Panc1 (cell line): ENCODE results near the gene MUC2. TPM values are rescaled to one million over a fixed set of nuclear protein-coding genes. Genes with fewer than 3 reads are reported as not detected.
"Not testable (repeated sequence)": the region's sequence is repeated elsewhere in the genome, so short reads cannot be mapped to it uniquely, and the experiment has no call there.

Experiments used
- ATAC-seq: fragments of 200-7000 bp; cut with Tn5 transposase; 2 replicates; pipeline ENCODE4 v1.9.1; 2020; ENCODE audit warnings: mild to moderate bottlenecking, moderate library complexity
- BruUV-seq: library from RNA; stranded (reverse); fragments of 400-500 nt; replicated peaks from 2 replicates; lab custom pipeline; 2021; lab: Mats Ljungman, UMichigan
- CTCF ChIA-PET: fragments of 300-600 bp; sonication (Branson Sonifier 250); formaldehyde crosslinking; loops from one replicate; lab custom pipeline; 2022; ENCODE audit warnings: antibody characterized with exemption; lab: Charles Lee
- POLR2A ChIA-PET: fragments of 300-600 bp; sonication (Branson Sonifier 250); formaldehyde crosslinking; loops from one replicate; lab custom pipeline; 2022; ENCODE audit warnings: antibody characterized with exemption; lab: Charles Lee
- DNase-seq: peaks from one replicate; pipeline ENCODE4 v3.0.0-alpha.2; 2010; ENCODE audit warnings: low read depth, low spot score
- H3K27ac ChIP-seq: 2 replicates; pipeline ENCODE4 v1.5.1; 2011; ENCODE audit warnings: mild to moderate bottlenecking, low read length, inconsistent platforms
- H3K27me3 ChIP-seq: fragments of 200-500 bp; sonication (Bioruptor generic); 2 replicates; pipeline ENCODE4 v1.6.0; 2014; ENCODE audit warnings: low read length, inconsistent platforms; ENCODE audit not compliant: control insufficient read depth, insufficient read depth
- H3K36me3 ChIP-seq: fragments of 200-500 bp; sonication (Bioruptor generic); 2 replicates; pipeline ENCODE4 v1.5.1; 2014; ENCODE audit warnings: inconsistent platforms, mild to moderate bottlenecking, low read length, moderate library complexity; ENCODE audit not compliant: control insufficient read depth, insufficient read depth
- H3K4me1 ChIP-seq: 2 replicates; pipeline ENCODE4 v1.5.1; 2011; ENCODE audit warnings: inconsistent platforms, mild to moderate bottlenecking, low read length, moderate library complexity; ENCODE audit not compliant: control insufficient read depth, insufficient read depth
- H3K4me3 ChIP-seq, 2 experiments: 2 replicates each; pipeline ENCODE4 v1.5.1; 2011 to 2012; ENCODE audit warnings: low read depth in 2 of 2, low read length in 2 of 2, mild to moderate bottlenecking in 2 of 2, inconsistent platforms in 1 of 2, moderate library complexity in 1 of 2
- H3K9me3 ChIP-seq: fragments of 200-500 bp; sonication (Bioruptor generic); 2 replicates; pipeline ENCODE4 v1.5.1; 2014; ENCODE audit warnings: low read depth, mild to moderate bottlenecking, inconsistent platforms, low read length, moderate library complexity; ENCODE audit not compliant: control insufficient read depth, insufficient read depth
- POLR2AphosphoS5 ChIP-seq: IDR thresholded peaks from 2 replicates; pipeline ENCODE4 v1.6.1; 2012; ENCODE audit warnings: mild to moderate bottlenecking, low read depth, low read length, moderate library complexity
- REST ChIP-seq, 2 experiments: IDR thresholded peaks; 2 replicates each; pipeline ENCODE4 v1.6.1; 2011 to 2012; ENCODE audit warnings: low read depth in 2 of 2, control low read depth in 1 of 2, low read length in 1 of 2, mild to moderate bottlenecking in 1 of 2, moderate library complexity in 1 of 2; ENCODE audit not compliant: insufficient read depth in 1 of 2
- SIN3A ChIP-seq: IDR thresholded peaks from 2 replicates; pipeline ENCODE4 v1.6.1; 2012; ENCODE audit warnings: low read depth, mild to moderate bottlenecking, low read length, moderate library complexity, borderline replicate concordance; ENCODE audit not compliant: insufficient read depth
- TCF7L2 ChIP-seq: IDR thresholded peaks from 2 replicates; pipeline ENCODE4 v1.6.1; 2011; ENCODE audit warnings: mild to moderate bottlenecking, low read depth, low read length, inconsistent platforms
- in situ Hi-C: cut with HindIII; loops from 2 replicates; pipeline ENCODE4 v1.10.0; 2016; ENCODE audit warnings: low sequenced_read_pairs, low pct_unique_long_range_greater_than_20kb
- intact Hi-C: fragments of 100-400 bp; cut with micrococcal nuclease; formaldehyde crosslinking; loops from one replicate; pipeline ENCODE4 v1.10.0; 2022; ENCODE audit not compliant: unreplicated experiment
- total RNA-seq: library from RNA; stranded (reverse); gene quantifications from one replicate; pipeline ENCODE4 v1.2.1, GENCODE V29; 2021; ENCODE audit not compliant: unreplicated experiment
- TF ChIP-seq, protein P1 (sequence below): fragments of 450-650 bp; IDR thresholded peaks from 2 replicates; pipeline ENCODE4 v1.5.1; 2017; ENCODE audit warnings: mild to moderate bottlenecking

Gene MUC2
- total RNA-seq, 1 experiment from 2014 or later = 0.08 TPM

DNA sequence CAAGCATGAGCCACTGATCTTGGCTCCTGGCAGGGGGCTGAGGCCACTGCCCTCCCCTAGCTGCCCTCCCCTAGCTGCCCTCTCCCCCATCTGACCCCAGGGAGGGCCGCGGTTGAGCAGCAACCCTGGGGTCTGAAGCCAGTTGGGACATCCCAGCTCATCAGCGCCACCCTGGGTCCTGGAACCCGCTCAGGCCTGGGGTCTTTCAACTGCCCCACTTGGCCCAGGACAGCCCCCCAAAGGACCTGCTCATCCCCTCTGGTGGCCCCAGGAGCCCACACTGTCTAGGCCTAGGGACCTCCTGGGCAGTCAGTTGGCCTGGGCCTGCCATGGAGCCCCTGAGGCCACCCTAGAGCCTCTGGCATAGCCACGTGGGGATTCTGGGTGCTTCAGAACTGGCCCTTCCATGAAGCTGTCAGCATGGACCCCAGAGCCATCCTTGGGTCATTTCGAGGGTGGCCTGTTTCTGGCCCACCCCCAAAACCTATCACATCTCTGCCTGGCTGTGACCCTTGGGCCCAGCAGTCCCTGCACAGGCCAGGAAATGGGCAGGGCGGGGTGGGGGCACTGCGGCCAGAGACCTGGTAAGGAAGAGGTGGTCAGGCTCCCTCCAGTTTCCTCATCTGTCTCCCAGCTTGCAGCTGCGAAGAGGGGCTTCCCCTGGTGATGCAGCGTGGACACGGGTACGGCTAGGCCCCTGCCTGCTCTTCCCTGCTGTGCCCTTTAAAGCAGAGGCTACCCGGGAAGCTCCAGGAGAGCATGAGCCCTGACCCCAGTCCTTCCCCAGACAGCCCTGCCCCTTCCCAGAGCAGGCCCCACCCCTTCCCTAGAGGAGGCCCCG is 37.9 kb downstream of the MUC2 start:
- no peak overlapping the region for H3K27ac ChIP-seq
- no TSS peak for BruUV-seq
- intact Hi-C loops = loop anchor here (10.0 kb wide), 1 partner anchor 112 kb away; the partner anchor contains the start of gene MUC5B
- ATAC-seq = no peak
- DNase-seq = no peak
- no peak for TF ChIP-seq TCF7L2
- TF ChIP-seq REST (IDR thresholded peaks at IDR 0.05; ENCODE audit: insufficient read depth in 1 of 2, low read depth in 2 of 2, low read length in 1 of 2) = no peak
- no peak for TF ChIP-seq POLR2AphosphoS5
- TF ChIP-seq, protein P1, sequence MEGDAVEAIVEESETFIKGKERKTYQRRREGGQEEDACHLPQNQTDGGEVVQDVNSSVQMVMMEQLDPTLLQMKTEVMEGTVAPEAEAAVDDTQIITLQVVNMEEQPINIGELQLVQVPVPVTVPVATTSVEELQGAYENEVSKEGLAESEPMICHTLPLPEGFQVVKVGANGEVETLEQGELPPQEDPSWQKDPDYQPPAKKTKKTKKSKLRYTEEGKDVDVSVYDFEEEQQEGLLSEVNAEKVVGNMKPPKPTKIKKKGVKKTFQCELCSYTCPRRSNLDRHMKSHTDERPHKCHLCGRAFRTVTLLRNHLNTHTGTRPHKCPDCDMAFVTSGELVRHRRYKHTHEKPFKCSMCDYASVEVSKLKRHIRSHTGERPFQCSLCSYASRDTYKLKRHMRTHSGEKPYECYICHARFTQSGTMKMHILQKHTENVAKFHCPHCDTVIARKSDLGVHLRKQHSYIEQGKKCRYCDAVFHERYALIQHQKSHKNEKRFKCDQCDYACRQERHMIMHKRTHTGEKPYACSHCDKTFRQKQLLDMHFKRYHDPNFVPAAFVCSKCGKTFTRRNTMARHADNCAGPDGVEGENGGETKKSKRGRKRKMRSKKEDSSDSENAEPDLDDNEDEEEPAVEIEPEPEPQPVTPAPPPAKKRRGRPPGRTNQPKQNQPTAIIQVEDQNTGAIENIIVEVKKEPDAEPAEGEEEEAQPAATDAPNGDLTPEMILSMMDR = no peak
- no peaks in the 10 kb centered on the region for H3K9me3 ChIP-seq
- H3K36me3 ChIP-seq = no peaks in the 10 kb centered on the region
- CTCF ChIA-PET = no interaction called here
- in situ Hi-C loops = no loop called here
- H3K27me3 ChIP-seq = no peaks in the 10 kb centered on the region
- POLR2A ChIA-PET = no interaction called here
- no peak overlapping the region for H3K4me3 ChIP-seq
- peaks cover 9% of the 10 kb centered on the region; the same call in 1 of the 2 replicates for H3K4me1 ChIP-seq

DNA sequence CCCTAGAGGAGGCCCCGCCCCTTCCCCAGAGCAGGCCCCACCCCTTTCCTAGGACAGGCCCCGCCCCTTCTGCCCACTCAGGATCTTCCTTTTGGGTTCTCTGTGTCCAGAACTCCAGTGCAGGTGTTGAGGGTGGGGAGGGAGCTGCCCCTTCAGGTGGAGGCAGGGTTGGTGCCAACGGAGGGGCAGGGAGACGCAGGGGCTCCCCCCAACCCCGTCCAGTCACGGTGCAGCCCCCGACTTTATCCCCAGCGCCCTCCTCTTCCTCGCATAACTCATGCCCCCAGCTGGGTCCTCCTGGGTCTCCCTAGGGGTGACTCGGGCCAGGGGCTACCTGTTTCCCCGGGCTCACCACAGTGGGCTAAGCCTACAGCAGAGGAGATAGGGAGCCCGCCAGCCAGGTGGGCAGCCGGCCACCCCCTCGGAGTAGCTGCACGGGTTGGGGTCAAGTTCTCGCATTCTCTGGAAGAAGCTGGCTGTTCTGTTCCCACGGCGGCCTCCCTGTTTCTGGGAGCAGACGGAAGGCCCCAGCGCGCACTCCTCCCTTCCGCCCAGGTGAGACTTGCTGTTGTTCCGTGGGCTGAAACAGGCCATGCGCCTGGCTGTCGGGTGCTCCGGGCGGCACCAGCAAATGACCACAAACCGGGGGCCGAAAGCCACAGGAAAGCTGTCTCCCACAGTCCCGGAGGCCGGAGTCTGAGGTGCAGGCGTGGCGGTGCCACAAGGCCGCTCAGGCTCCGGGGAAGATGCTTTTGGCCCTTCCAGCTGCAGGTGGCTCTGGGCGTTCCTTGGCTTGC is 38.9 kb downstream of the MUC2 start:
- ChIA-PET CTCF (no interaction called here), POLR2A (interaction anchor here (0.6 kb wide), 1 partner anchor 87 kb away, joined by 4 read pairs; no protein-coding TSS in a partner anchor)
- no peak for DNase-seq
- no TSS peak for BruUV-seq
- no peaks in the 10 kb centered on the region for H3K36me3 ChIP-seq
- ATAC-seq = peak; percentile 43
- H3K4me1 ChIP-seq = peaks cover 9% of the 10 kb centered on the region; the same call in 1 of the 2 replicates
- in situ Hi-C loops = no loop called here
- no peaks in the 10 kb centered on the region for H3K9me3 ChIP-seq
- no peak overlapping the region for H3K27ac ChIP-seq
- TF ChIP-seq SIN3A (no peak), POLR2AphosphoS5 (no peak), REST (IDR thresholded peaks at IDR 0.05; ENCODE audit: insufficient read depth in 1 of 2, low read depth in 2 of 2, low read length in 1 of 2) (no peak), TCF7L2 (no peak)
- TF ChIP-seq, protein P1 = no peak
- no peaks in the 10 kb centered on the region for H3K27me3 ChIP-seq
- no peak overlapping the region for H3K4me3 ChIP-seq
- intact Hi-C loops = loop anchor here (10.0 kb wide), 1 partner anchor 111 kb away; the partner anchor contains the start of gene MUC5B

GRCh38 chr11:1115292-1115691 is 40.6 kb downstream of the MUC2 start:
- ATAC-seq, DNase-seq, H3K36me3 ChIP-seq, POLR2A ChIA-PET, H3K9me3 ChIP-seq, H3K27ac ChIP-seq, H3K27me3 ChIP-seq, BruUV-seq, H3K4me3 ChIP-seq, in situ Hi-C loops: not testable (repeated sequence)
- intact Hi-C loops = loop anchor here (10.0 kb wide), 1 partner anchor 110 kb away; the partner anchor contains the start of gene MUC5B
- CTCF ChIA-PET = interaction anchor here (0.8 to 1.7 kb wide), 2 partner anchors 38 to 87 kb away, joined by 3 to 4 read pairs; no protein-coding TSS in a partner anchor
- peaks cover 12% of the 10 kb centered on the region; the same call in 1 of the 2 replicates for H3K4me1 ChIP-seq
